HUES6 (cell line): ENCODE measurements around the gene GNG7.
A peak's percentile ranks its signal among the peaks of the same experiment; 100 is the strongest.

ENCODE experiments used
- H3K27ac ChIP-seq: 2 replicates; pipeline ENCODE4 v1.7.0; 2013; ENCODE audit warnings: low read depth, mild to moderate bottlenecking, low read length, inconsistent platforms
- H3K27me3 ChIP-seq: 2 replicates; pipeline ENCODE4 v1.6.1; 2013; ENCODE audit warnings: low read length; ENCODE audit not compliant: control insufficient read depth, insufficient read depth
- H3K36me3 ChIP-seq: 2 replicates; pipeline ENCODE4 v1.6.1; 2013; ENCODE audit warnings: low read length; ENCODE audit not compliant: control insufficient read depth, insufficient read depth
- H3K4me1 ChIP-seq: 2 replicates; pipeline ENCODE4 v1.6.1; 2013; ENCODE audit warnings: low read length; ENCODE audit not compliant: control insufficient read depth, insufficient read depth
- H3K4me3 ChIP-seq: 2 replicates; pipeline ENCODE4 v1.5.1; 2013; ENCODE audit warnings: low read depth, low read length
- H3K9ac ChIP-seq: one replicate; pipeline ENCODE4 v1.6.1; 2013; ENCODE audit warnings: mild to moderate bottlenecking, low read length
- H3K9me3 ChIP-seq: 2 replicates; pipeline ENCODE4 v1.6.1; 2013; ENCODE audit warnings: low read depth, low read length; ENCODE audit not compliant: control insufficient read depth, insufficient read depth

The GNG7 gene

GRCh38 chr19:2702170-2703076 lies at the start of gene GNG7:
Gene GNG7, minus strand, starts transcription at chr19:2702694. Its CDS starts 182,006 bp downstream, at chr19:2520688.
- H3K4me3 ChIP-seq: peak within 1 kb of the TSS; percentile 82
- H3K4me1 ChIP-seq: peaks cover 12% of the 10 kb centered on the region; the same call in 1 of the 2 replicates
- no peak within 1 kb of the TSS for H3K27ac ChIP-seq
- H3K9ac ChIP-seq: no peak within 1 kb of the TSS
- no peaks in the 10 kb centered on the region for H3K36me3 ChIP-seq
- H3K27me3 ChIP-seq: peaks cover 29% of the 10 kb centered on the region
- no peaks in the 10 kb centered on the region for H3K9me3 ChIP-seq

GRCh38 chr19:2751438-2751830 lies 48.9 kb upstream of the GNG7 start:
- Histone ChIP-seq H3K9me3 (no peaks in the 10 kb centered on the region), H3K4me3 (no peak overlapping the region), H3K27me3 (no peaks in the 10 kb centered on the region; the same call in 1 of the 2 replicates), H3K36me3 (peaks cover 37% of the 10 kb centered on the region), H3K27ac (no peak overlapping the region), H3K9ac (no peak overlapping the region), H3K4me1 (no peaks in the 10 kb centered on the region)

GRCh38 chr19:2750808-2751437 lies 48.4 kb upstream of the GNG7 start:
- Histone ChIP-seq H3K9me3 (no peaks in the 10 kb centered on the region), H3K36me3 (peaks cover 32% of the 10 kb centered on the region), H3K27ac (no peak overlapping the region), H3K9ac (no peak overlapping the region), H3K4me3 (no peak overlapping the region), H3K4me1 (no peaks in the 10 kb centered on the region), H3K27me3 (no peaks in the 10 kb centered on the region; the same call in 1 of the 2 replicates)

- Histone ChIP-seq H3K27ac (no peak overlapping the region), H3K27me3 (peaks cover 8% of the 10 kb centered on the region), H3K9me3 (no peaks in the 10 kb centered on the region), H3K4me3 (no peak overlapping the region), H3K4me1 (no peaks in the 10 kb centered on the region), H3K36me3 (no peaks in the 10 kb centered on the region), H3K9ac (no peak overlapping the region)
Measured at GRCh38 chr19:2747349-2747748, 44.9 kb upstream of the GNG7 start.

- Histone ChIP-seq H3K4me1 (peaks cover 2% of the 10 kb centered on the region; the same call in 1 of the 2 replicates), H3K9ac (no peak overlapping the region), H3K36me3 (no peaks in the 10 kb centered on the region), H3K27ac (no peak overlapping the region), H3K27me3 (peaks cover 11% of the 10 kb centered on the region), H3K9me3 (no peaks in the 10 kb centered on the region), H3K4me3 (no peak overlapping the region)
Measured at GRCh38 chr19:2744113-2744512, 41.6 kb upstream of the GNG7 start.

GRCh38 chr19:2743099-2743498 lies 40.6 kb upstream of the GNG7 start:
- Histone ChIP-seq H3K9me3 (no peaks in the 10 kb centered on the region), H3K4me3 (no peak overlapping the region), H3K27ac (no peak overlapping the region)

GRCh38 chr19:2740314-2740656 lies 37.8 kb upstream of the GNG7 start:
- H3K27ac ChIP-seq: no peak overlapping the region
- peaks cover 10% of the 10 kb centered on the region for H3K9me3 ChIP-seq
- peaks cover 11% of the 10 kb centered on the region for H3K27me3 ChIP-seq
- peaks cover 19% of the 10 kb centered on the region for H3K36me3 ChIP-seq
- H3K4me1 ChIP-seq: peaks cover 3% of the 10 kb centered on the region; the same call in 1 of the 2 replicates
- H3K9ac ChIP-seq: no peak overlapping the region
- 0 out of 2 replicates have a peak overlapping the region, but pooled peaks have one; percentile 20 for H3K4me3 ChIP-seq

More at GRCh38 chr19:2743099-2743498, 40.6 kb upstream of the GNG7 start:
- H3K27me3 ChIP-seq: peaks cover 11% of the 10 kb centered on the region
- peaks cover 3% of the 10 kb centered on the region; the same call in 1 of the 2 replicates for H3K4me1 ChIP-seq
- H3K36me3 ChIP-seq: no peaks in the 10 kb centered on the region
- H3K9ac ChIP-seq: no peak overlapping the region

GRCh38 chr19:2739602-2740313 lies 37.3 kb upstream of the GNG7 start, which contains the start of gene SLC39A3:
Gene SLC39A3, minus strand, starts transcription at chr19:2740017. Its CDS starts 2,760 bp downstream, at chr19:2737257.
- H3K27me3 ChIP-seq: peaks cover 11% of the 10 kb centered on the region
- H3K36me3 ChIP-seq: peaks cover 25% of the 10 kb centered on the region
- peak within 1 kb of the TSS; percentile 79 for H3K9ac ChIP-seq
- H3K27ac ChIP-seq: 0 out of 2 replicates have a peak within 1 kb of the TSS, but pooled peaks have one; percentile 14
- peaks cover 10% of the 10 kb centered on the region for H3K9me3 ChIP-seq
- peak within 1 kb of the TSS; percentile 99 for H3K4me3 ChIP-seq
- peaks cover 3% of the 10 kb centered on the region; the same call in 1 of the 2 replicates for H3K4me1 ChIP-seq

- Histone ChIP-seq H3K9me3 (peaks cover 10% of the 10 kb centered on the region), H3K9ac (no peak overlapping the region), H3K4me1 (peaks cover 3% of the 10 kb centered on the region; the same call in 1 of the 2 replicates), H3K27ac (no peak overlapping the region), H3K4me3 (no peak overlapping the region), H3K27me3 (peaks cover 3% of the 10 kb centered on the region; the same call in 1 of the 2 replicates), H3K36me3 (peaks cover 42% of the 10 kb centered on the region)
Measured at GRCh38 chr19:2736550-2737190, 34.2 kb upstream of the GNG7 start.

- H3K4me3 ChIP-seq: no peak overlapping the region
- peaks cover 10% of the 10 kb centered on the region for H3K9me3 ChIP-seq
- H3K9ac ChIP-seq: no peak overlapping the region
- peaks cover 3% of the 10 kb centered on the region; the same call in 1 of the 2 replicates for H3K4me1 ChIP-seq
- no peaks in the 10 kb centered on the region for H3K27me3 ChIP-seq
- H3K36me3 ChIP-seq: peaks cover 42% of the 10 kb centered on the region
- no peak overlapping the region for H3K27ac ChIP-seq
Measured at GRCh38 chr19:2735374-2735773, 32.9 kb upstream of the GNG7 start.
